Measurements from ENCODE around the gene SLC35F6.
A peak's percentile ranks its signal among the peaks of the same experiment; 100 is the strongest.
"Not testable (repeated sequence)": the region's sequence is repeated elsewhere in the genome, so short reads cannot be mapped to it uniquely, and the experiment has no call there.

Gene SLC35F6

DNA sequence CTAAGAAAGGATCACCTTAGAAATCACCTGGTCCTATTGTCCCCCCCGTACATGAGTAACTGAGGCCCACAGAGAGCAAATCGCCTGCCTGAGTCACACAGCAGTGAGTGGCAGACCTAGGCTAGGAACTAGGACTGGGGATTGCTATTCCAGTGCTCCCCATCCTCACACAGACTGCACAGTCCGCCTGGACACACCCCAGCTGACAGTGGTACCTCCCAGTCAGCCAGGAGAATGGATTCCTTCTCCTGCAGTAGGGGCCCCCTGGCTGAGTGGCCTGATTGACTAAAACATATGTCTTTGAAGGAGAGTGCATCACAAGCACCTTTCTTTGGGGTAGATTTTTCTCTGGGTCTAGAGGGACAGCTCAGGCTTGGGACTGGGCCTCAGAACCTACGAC, 32.4 kb upstream of the SLC35F6 start:
- no peak for DNase-seq

DNA sequence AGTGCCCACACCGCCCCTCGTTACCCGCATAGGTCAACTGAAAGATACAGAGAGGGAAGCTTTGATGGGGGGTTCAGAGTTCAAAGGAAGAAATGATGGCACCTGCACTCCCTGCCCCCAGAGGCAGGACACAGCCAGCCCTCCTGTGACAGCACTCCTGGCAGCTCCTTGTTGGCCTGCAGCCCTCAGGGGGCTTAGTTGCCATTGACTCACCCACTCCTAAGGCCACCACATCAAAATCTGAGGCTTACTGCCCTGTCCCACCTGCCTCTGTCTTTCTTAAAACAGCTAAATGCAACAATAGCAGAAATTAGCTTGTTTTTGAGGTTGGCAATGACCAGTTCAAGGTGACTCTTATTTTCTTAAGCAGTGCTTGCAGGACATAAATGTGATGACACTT, 31.6 kb upstream of the SLC35F6 start:
- DNase-seq, result no peak

GRCh38 chr2:26733413-26733812, 30.7 kb upstream of the SLC35F6 start:
- no peak for DNase-seq

DNA sequence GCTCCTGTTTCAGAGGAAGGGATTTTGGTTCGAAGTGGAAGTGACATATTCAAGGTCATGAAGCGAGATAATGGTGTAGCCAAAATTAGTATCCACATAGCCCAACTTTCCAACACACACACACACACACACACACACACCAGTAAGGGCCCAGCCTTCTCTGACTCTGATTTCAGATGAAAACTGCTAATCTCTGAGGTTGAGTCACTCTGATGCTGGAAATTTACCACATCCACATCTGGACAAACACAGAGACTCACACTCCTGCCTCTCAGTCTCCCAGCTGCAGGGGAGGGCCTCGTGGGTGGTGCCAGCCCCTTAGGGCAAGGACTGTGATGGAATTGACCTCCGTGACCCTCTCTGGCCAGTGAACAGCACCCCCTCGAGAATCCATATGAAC, 29.0 kb upstream of the SLC35F6 start:
- no peak for DNase-seq

- DNase-seq, result no peak
Measured at GRCh38 chr2:26735883-26736588, 28.0 kb upstream of the SLC35F6 start.

DNA sequence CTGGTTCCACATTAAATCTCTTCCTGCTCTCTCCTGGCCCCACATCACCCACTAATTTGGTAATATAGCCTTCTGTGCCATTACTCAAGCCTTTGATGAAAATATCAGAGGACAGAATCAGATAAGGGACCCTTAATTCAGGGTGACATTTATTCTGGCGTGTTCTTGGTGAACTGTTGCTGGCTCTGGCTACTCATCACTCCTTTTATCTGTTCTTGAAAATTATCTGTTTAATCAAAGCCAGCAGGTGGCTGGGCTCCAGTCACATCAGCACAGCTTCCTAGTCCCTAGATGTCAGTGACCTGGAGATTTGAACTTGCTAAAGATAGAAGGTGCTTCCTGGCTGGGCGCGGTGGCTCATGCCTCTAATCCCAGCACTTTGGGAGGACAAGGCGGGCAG, 26.9 kb upstream of the SLC35F6 start:
- DNase-seq, result no peak

DNA sequence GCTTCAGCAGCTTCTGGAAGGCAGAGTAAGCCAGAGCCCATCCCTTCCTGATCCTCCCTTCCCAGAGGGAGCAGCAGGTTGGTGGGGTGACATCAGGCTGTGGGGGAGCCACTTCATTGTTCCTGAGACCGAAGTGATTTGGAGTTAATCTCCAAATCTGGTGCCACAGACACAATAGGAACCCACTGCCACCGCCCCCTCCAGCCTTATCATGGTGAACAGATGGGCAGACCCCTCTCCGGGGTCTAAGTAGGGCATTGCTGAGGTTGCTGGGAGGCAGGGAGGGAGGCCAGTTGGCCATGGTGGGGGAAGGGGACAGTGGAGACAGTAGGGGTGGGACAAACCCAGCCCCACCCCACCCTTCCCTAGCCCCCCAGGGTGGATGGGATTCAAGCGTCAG, 25.6 kb upstream of the SLC35F6 start:
- no peak for DNase-seq

DNA sequence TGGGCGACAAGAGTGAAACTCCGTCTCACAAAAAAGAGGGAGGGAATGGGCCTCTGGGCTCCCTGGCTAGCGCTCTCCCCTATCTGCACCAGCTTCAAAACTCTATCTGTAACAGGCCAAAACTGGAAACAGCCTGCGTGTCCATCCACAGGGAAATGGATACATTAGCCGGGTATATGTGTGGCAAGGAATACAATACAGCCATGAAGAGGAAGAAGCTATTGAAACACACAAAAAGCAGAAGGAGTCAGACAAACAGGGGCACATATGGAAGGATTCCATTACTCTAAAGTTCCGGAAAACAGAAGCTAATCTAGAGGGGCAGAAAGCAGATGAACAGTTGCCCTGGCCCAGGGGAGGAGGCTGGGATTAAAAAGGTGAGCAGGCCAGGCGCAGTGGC, 24.6 kb upstream of the SLC35F6 start:
- DNase-seq, result no peak

DNA sequence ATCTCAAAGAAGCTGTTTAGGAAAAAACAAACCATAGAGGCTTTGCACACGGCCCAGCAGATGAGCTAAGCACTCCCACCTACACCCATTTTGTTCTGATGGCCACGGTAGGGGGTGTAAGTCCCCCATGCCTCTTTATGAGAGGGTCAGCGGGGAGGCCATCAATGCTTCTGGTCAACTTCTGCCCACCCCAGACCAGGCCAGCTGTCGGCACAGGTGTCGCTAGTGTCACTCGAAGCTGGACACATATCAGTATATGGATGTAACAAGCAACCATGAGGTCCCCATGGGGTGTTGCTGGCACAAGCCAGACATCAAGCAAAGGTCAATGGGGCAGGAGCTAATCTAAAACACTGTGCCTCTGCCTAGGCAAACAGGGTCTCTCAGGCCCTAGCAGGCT, 23.7 kb upstream of the SLC35F6 start:
- no peak for DNase-seq

DNA sequence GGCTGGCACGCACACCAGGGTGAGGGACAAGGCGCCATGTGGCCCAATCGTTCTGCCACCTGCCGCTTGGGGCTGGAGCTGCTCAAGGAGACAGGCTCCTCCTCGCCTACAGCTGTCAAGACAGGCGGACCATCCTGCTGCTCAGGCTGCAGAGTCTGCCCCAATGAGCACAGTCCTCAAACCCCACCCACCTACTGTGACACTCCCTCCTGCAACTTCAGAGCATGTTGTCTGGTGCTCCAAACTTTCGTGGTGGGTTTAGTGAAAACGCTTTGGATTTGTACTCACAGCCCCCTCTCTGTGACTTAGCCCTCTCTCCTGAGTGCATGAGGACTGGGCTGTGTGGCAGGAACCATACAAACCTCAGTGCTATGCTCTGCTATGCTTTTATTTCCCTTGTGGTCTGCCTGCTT, 23.2 kb upstream of the SLC35F6 start:
- no peak for DNase-seq

GRCh38 chr2:26742048-26742770, 21.9 kb upstream of the SLC35F6 start:
- DNase-seq, result no peak

DNA sequence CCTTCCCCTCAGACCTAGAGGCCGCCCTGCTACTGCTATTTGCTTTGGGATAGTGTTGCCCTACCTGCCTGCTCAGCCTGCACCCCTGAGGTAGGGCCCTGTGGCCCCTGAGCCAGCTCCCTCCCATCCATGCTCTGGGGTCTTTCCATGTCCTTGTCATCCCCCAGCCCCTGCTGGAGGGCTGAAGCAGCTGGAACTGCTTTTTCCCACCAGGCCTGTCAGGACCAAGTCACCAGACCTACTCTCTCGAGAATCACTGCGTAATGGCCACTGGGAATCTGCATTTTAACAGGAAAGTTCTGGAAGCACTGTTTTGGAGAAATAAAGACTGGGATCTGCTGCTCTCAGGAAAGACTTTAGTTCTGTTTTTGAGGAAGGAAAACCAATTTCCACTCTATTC, 20.2 kb upstream of the SLC35F6 start:
- no peak for DNase-seq

DNA sequence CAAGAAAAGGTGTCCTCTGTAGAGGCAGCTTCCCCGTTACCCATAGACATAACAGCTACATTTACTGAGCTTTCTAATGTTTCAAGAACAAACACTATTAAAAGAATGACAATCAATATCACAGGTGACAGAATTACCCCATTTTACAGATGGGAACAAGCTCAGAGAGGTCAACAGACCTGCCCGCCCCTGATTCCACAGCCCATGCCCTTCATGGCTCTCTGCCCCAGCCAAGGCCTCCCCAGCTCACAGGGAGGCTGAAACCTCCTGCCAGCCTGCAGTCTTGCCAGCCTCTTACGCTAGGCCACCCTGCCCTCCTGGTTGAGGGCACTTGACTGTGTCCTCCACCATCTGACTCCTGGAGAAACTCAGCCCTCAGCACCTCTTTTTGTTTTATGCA, 19.1 kb upstream of the SLC35F6 start:
- DNase-seq, result no peak

DNA sequence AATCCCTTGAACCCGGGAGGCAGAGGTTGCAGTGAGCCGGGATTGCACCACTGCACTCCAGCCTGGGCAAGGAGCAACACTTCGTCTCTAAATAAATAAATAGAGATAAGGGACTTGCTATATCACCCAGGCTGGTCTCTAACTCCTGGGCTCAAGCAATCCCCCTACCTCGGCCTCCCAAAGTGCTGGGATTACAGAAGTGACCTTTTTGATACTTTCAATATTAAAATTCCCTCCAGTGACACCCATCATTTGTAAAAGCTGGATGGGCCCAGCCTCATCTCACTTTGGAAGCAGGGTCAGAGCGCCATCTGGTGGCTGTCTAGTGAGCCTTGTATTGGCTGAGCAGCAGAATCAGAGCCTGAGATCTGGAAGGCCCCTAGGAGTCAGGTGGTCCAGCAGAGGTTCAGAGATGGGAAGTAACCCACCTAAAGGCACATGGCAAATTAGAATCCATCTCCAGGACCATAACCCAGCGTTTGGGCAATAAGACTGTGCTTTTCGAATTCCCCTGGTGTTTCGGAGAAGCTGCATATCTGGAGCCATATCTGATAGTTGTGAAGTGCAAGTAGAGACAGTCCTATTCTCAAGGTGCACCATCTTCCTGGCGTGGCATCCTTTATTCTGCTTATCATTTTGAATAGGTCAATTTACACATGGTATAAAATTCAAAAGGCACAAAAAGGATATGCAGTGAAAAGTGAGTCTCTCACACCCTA, 18.3 kb upstream of the SLC35F6 start:
- DNase-seq, result peak; percentile 44 to 77 (median 62)

GRCh38 chr2:26746934-26747333, 17.1 kb upstream of the SLC35F6 start:
- no peak for DNase-seq

GRCh38 chr2:26749787-26750420, 14.2 kb upstream of the SLC35F6 start:
- DNase-seq, result not testable (repeated sequence)

- not testable (repeated sequence) for DNase-seq
Measured at GRCh38 chr2:26750467-26750866, 13.6 kb upstream of the SLC35F6 start.

GRCh38 chr2:26752656-26753055, 11.4 kb upstream of the SLC35F6 start:
- DNase-seq, result no peak

- no peak for DNase-seq
Measured at GRCh38 chr2:26754539-26754938, 9.5 kb upstream of the SLC35F6 start.

DNA sequence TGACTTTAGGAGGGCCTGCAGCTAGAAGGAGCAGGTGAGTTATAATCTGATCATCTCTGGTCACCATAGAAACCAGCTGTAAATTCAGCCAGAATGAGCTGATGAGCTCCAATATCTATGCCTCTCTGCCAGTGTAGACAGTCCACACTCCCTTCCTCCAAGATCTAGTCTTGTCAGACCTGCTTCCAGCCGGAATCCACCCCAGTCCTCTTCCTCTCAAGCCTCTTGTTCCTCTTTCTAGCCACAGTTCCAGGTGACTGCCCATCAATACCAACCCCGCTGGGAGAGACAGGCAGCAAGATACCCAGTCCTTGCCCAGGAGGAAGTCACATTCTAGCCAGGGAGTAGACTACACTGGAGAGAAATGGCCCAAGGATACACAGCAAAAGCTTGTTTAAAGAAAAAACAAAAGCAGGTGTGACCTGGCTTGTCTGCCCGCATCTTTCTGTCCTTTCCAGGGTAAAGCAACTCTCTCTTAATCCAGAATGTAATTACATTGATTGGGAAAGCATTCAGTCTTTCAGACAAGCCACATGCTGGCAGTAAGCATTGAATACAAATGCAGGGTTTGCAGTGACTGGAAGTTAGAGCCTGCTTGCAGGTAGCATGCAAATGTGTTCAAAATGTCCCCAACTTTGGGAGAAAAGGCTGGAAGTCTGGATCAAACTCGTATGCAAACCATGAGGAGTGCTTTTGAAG, 9.0 kb upstream of the SLC35F6 start:
- no peak for DNase-seq

GRCh38 chr2:26756337-26756736, 7.7 kb upstream of the SLC35F6 start:
- no peak for DNase-seq

GRCh38 chr2:26757873-26758789, 6.0 kb upstream of the SLC35F6 start:
- DNase-seq, result no peak
